Calu3 (cell line): Measurements from ENCODE around the gene TTR. TPM values are rescaled to one million over a fixed set of nuclear protein-coding genes. Genes with fewer than 3 reads are reported as not detected.

Experiments
- BruUV-seq: library from RNA; stranded (reverse); fragments of 400-500 nt; replicated peaks from 2 replicates; lab custom pipeline; 2021; lab: Mats Ljungman, UMichigan
- CTCF ChIA-PET: fragments of 300-600 bp; sonication (Branson Sonifier 250); formaldehyde crosslinking; loops from one replicate; lab custom pipeline; 2022; ENCODE audit warnings: antibody characterized with exemption; lab: Charles Lee
- DNase-seq: peaks from one replicate; pipeline ENCODE4 v3.0.0; 2022
- H3K27ac Mint-ChIP-seq: one replicate; pipeline ENCODE4 v1.8.0; 2022; ENCODE audit warnings: mixed read lengths; ENCODE audit not compliant: unreplicated experiment
- H3K27me3 Mint-ChIP-seq: one replicate; pipeline ENCODE4 v1.8.0; 2022; ENCODE audit warnings: mixed read lengths; ENCODE audit not compliant: unreplicated experiment
- H3K36me3 Mint-ChIP-seq: one replicate; pipeline ENCODE4 v1.8.0; 2022; ENCODE audit warnings: mild to moderate bottlenecking, moderate library complexity, mixed read lengths; ENCODE audit not compliant: insufficient read depth, unreplicated experiment
- H3K4me1 Mint-ChIP-seq: one replicate; pipeline ENCODE4 v1.8.0; 2022; ENCODE audit warnings: mild to moderate bottlenecking, low read depth, mixed read lengths; ENCODE audit not compliant: unreplicated experiment
- H3K4me3 Mint-ChIP-seq: one replicate; pipeline ENCODE4 v1.8.0; 2022; ENCODE audit warnings: mild to moderate bottlenecking, low read depth, moderate library complexity, mixed read lengths; ENCODE audit not compliant: unreplicated experiment
- H3K9me3 Mint-ChIP-seq: one replicate; pipeline ENCODE4 v1.8.0; 2022; ENCODE audit warnings: low read depth, mixed read lengths; ENCODE audit not compliant: unreplicated experiment
- CTCF ChIP-seq: fragments of 200-600 bp; IDR thresholded peaks from one replicate; pipeline ENCODE4 v1.8.0; 2022; ENCODE audit warnings: antibody characterized with exemption; ENCODE audit not compliant: unreplicated experiment
- intact Hi-C: fragments of 100-400 bp; cut with micrococcal nuclease; formaldehyde crosslinking; loops from one replicate; pipeline ENCODE4 v1.10.0; 2022; ENCODE audit not compliant: unreplicated experiment
- total RNA-seq: library from RNA; stranded (reverse); gene quantifications from 2 replicates; pipeline ENCODE4 v1.2.3, GENCODE V29; 2022

TTR gene
- total RNA-seq, 1 experiment from 2014 or later: 0.87 TPM

GRCh38 chr18:31634331-31634713 lies 42.6 kb downstream of the TTR start:
- Mint-ChIP-seq H3K9me3 (no peaks in the 10 kb centered on the region), H3K4me3 (no peak overlapping the region), H3K36me3 (no peaks in the 10 kb centered on the region), H3K27me3 (no peaks in the 10 kb centered on the region), H3K4me1 (no peaks in the 10 kb centered on the region), H3K27ac (no peak overlapping the region)
- intact Hi-C loops: no loop called here
- no peak for TF ChIP-seq CTCF
- BruUV-seq: no TSS peak
- DNase-seq: no peak
- CTCF ChIA-PET: no interaction called here

GRCh38 chr18:31636387-31636786 lies 44.7 kb downstream of the TTR start:
- Mint-ChIP-seq H3K4me1 (no peaks in the 10 kb centered on the region), H3K4me3 (no peak overlapping the region), H3K9me3 (no peaks in the 10 kb centered on the region), H3K27ac (no peak overlapping the region), H3K36me3 (no peaks in the 10 kb centered on the region), H3K27me3 (no peaks in the 10 kb centered on the region)
- DNase-seq: no peak
- intact Hi-C loops: no loop called here
- no peak for TF ChIP-seq CTCF
- CTCF ChIA-PET: interaction anchor here (0.7 kb wide), 1 partner anchor 41 kb away, joined by 3 read pairs; no protein-coding TSS in a partner anchor
- BruUV-seq: no TSS peak

- H3K27me3 Mint-ChIP-seq: no peaks in the 10 kb centered on the region
- no peaks in the 10 kb centered on the region for H3K4me1 Mint-ChIP-seq
- H3K36me3 Mint-ChIP-seq: no peaks in the 10 kb centered on the region
- no peaks in the 10 kb centered on the region for H3K9me3 Mint-ChIP-seq
- TF ChIP-seq CTCF: no peak
- no TSS peak for BruUV-seq
- CTCF ChIA-PET: no interaction called here
- no peak overlapping the region for H3K27ac Mint-ChIP-seq
- no peak for DNase-seq
- intact Hi-C loops: no loop called here
- no peak overlapping the region for H3K4me3 Mint-ChIP-seq
Measured at GRCh38 chr18:31637445-31637844, 45.8 kb downstream of the TTR start.

- intact Hi-C loops: no loop called here
- no peak for DNase-seq
- CTCF ChIA-PET: no interaction called here
- no peak for TF ChIP-seq CTCF
- H3K36me3 Mint-ChIP-seq: no peaks in the 10 kb centered on the region
- H3K4me3 Mint-ChIP-seq: no peak overlapping the region
- H3K27ac Mint-ChIP-seq: no peak overlapping the region
- H3K27me3 Mint-ChIP-seq: no peaks in the 10 kb centered on the region
- no TSS peak for BruUV-seq
- no peaks in the 10 kb centered on the region for H3K9me3 Mint-ChIP-seq
- H3K4me1 Mint-ChIP-seq: no peaks in the 10 kb centered on the region
Measured at GRCh38 chr18:31643003-31643402, 51.3 kb downstream of the TTR start.
